ENCODE results near the gene ADGRB2.

ADGRB2 gene

DNA sequence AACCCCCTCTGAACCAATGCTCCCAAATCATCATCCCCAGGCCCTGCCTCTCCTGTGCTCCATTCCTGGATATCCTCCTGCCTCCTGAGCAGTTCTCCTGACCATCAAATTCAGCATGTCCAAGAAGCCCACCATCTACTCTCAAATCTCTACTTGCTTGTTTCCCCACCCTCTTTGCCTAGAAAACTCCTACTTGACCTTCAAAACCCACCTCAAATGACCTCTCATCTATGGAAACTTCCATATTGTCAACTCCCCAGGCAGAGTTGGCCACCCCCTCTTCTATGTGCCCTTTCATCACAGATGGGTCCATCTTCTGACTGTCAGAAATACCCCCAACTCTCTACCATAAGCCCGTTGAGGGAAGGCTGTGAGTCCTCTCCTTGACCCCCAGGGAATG, 16.8 kb downstream of the ADGRB2 start:
- no peak for DNase-seq (ENCODE audit: low spot score)

DNA sequence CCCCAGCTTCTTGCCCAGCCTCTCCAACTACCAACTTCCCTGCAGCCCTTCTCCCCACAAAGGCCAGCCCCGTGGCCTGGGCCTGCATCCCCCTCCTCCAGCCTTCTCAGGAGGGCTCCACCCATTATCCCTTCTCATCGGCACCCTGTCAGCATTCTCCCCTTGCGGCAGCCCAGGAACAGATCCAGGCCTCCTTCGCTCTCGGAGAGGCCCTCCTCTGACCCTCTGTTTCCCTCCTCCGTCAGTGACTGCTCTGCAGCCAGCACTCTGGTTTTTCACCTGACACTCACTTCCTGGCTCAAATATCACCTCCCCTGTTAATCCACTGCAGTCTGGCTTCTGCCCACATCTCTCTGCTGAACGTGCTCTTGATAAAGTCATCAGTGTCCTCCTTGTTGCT, 17.5 kb downstream of the ADGRB2 start:
- no peak for DNase-seq (ENCODE audit: low spot score)

DNA sequence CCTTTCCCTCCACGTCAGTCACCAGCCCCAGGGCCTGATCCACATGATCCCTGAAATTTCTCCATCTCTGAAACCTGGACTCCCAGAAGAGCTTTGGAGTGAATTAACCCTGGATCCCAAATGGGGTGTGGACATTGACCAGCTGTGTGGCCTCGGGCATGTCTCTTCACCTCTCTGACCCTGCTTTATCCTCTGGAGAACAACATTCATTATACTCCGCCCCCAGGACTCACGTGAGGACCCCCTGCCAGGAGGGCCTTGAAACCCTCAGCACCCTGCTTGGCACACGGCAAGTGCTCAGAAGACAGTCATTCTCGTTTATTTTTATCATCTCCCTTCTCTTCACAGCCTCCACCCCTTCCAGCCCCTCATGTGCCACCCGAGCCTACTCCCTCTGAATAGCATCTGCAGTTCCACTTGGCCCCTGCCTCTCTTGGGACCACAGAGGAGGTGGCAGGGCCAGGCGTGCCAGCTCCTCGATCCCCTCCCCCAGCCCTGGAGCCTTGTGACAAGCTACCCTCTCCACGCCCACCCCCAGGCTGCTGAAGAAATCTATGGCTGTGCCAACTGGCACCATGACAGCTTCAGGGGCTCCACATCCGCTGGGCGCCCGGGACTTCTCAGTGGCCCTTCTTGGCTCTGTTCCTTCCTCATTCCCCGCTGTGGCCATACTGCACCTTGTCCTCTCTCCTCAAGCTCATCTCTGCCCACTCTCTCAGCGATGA, 18.0 kb downstream of the ADGRB2 start:
- DNase-seq (ENCODE audit: low spot score): no peak

DNA sequence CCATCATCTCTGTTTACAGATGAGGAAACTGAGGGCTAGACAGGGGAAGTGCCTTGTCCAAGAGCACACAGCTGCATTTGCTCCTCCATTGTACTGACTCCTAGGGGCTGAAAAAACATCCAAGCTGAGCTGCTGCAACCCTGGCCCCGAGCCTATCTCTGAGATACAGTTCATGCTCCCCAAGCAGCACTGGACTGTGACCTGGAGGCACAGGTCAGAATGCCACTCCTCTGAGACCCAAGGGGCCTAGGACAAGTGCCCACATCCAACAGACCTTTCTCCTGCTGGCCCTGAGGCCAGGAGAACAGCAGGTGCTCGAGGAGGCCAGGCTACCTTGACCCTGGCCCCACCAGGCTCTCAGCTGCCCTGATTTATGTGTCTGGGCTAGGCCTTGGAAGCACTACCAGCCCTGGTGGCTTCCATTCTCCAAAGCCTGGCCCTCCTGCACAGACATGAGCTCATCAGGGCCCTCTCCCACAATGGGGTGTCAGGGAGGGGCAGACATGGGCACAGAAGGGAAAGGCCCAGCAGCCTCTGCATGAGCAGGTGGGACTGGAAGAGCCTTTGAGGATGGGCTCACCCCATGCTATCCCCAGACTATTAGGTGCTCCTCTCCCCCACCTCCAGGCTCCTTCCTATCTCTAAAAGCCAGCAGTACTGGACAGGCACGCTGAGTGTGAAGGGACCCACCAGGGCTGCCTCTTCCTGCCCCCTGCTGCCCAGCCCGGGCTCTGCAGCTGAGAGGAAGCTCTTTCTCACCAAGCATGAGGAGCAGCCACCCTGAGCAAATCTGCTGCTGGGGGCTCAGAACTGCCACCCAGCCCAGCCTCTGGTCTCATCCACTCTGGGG, 18.8 kb downstream of the ADGRB2 start:
- DNase-seq (ENCODE audit: low spot score): peak; percentile 74

DNA sequence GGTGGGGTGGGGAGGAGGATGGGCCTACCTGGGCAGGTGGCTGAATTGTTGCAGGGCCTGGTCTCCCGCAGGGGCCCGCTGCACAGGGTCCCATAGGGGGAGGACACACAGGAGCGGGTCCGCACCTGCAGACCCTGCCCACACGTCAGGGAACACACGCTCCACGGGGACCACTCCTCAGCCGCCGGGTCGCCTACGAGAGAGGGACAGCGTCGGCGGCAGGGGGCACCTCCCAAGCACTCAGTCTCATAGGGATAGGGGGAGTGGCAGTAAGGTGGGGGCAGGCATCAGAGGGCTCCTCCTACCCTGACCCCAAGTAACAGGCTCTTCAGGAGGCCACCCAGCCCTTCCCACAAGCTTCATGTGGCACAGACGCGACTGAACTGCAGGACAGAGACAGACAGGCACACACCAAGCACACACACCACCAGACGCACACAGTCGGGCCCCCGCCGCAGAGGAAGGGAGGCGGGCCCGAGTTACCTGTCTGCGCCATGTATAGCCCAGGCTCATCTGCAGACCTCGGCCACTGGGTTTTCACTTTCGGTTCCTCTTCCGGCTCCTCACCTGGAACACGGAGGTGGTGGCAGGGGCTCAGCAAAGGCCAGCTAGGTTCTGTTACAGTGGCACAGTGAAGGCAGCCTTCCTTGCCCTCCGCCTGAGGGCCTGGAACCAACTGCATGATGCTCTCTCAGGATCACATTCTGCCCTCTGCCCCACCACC, 19.8 kb downstream of the ADGRB2 start:
- no peak for DNase-seq (ENCODE audit: low spot score)

DNA sequence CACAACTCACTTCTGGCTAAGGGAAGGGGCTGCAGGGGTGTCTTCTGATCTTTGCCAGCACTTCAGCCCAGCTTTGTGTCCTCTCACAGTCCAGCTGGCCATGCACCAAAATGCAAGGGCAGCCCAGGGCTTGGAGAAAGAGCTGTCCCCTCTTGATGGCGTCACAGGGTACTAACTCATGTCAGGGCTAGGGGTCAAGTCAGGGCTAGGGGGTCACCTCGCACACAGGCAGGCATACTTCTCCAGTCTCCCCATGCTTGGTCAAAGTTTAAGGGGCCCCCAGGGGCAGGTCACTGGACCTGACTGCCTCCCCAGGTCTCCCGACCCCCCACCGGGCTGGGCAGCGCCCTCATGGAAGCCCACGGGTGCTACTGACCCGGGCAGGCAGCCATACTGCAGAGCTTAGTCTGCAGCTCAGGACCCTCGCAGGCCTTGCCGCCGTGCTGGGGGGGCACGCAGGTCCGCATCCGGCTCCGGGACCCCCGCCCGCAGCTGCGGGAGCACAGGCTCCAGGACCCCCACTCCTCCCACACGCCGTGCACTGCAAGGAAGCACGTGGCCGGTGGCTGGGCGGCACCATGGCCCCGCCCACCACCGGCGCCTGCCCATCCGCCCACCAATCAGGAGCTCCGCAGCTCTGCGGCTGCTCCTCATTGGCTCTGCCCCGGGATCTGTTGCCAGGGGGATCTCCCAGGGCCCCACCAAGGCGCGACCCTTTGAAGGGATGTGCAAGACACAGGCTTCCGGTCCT, 21.5 kb downstream of the ADGRB2 start:
- DNase-seq (ENCODE audit: low spot score): no peak

DNA sequence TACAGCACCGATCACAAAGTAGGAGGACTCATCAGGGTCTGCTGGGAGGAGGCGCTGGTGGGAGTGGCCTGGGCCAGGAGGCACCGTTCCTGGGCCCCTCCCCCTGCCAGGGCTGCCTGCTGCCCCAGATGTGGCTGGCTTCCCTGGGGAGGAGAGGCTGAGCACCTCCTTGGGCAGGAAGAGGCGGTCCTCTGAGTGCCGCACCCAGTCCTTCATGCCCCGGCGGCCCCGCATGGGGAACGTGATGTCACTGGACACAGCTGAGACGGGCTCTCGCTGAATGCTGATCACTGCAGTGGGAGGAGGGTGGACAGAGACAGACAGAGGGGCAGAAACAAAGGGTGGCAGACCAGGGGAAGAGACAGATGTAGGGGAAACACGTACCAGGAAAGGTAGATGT, 24.8 kb downstream of the ADGRB2 start:
- DNase-seq (ENCODE audit: low spot score): no peak

DNA sequence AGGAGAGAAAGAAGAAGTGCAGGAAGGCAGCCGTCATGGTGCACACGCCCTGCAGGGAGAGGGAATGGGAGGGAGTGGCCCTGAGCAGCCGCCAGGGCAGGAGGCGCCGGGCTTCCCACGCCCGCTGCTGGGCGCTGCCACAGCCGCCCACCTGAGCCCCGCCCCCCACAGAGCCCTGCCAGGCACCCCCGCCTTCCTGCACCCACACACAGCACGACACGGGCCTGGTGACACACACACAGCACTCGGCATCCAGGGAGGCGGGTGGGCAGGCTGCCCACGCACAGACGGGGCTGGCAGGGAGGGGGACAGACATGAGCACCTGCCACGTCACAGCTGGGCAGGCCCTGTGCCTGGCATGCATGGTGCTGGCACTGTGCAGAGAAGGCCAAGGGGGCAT, 27.5 kb downstream of the ADGRB2 start:
- no peak for DNase-seq (ENCODE audit: low spot score)

DNA sequence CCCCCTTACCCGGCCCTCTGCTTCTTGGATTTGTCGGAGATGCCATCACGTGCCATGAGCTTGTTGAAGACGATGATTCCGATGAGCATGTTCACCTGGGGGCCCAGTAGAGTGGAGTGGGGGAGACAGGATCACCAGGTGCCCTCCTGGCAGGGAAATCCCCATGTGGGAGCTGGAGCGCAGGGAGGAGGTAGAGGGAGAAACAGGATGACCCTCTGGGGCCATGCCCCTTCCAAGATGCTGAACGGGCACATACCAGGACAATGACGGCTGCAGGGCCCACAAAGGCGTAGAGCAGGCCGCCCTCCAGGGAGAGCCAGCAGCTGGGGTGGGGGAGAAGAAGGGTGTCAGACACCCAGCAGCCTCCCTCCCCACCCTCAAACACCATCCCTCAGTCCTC, 28.6 kb downstream of the ADGRB2 start:
- DNase-seq (ENCODE audit: low spot score): no peak

DNA sequence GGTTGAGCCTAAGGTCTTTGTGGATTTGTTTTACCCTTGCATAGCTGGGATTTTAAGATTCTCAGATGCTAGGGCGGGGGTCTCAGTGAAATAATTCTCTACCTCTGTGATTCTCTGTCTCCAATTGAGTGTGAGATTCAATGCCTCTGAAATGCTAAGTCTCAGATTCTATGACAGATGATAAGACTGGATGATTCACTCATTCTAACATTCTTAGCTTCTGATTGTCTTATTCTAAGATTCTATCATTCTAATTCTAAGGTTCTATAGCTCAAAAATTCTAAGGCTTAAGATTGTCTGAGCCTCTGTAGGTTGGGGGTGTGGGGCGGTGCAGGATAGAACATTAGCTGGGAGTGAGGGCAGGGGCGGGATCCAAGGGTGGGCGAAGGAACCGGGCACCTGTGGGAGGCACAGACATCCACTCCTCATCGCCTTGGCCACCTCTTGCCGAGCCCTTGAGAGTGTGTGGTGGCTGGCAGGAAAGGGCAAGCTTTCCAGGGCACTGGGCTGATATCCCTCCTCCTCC, 29.5 kb downstream of the ADGRB2 start:
- no peak for DNase-seq (ENCODE audit: low spot score)

DNA sequence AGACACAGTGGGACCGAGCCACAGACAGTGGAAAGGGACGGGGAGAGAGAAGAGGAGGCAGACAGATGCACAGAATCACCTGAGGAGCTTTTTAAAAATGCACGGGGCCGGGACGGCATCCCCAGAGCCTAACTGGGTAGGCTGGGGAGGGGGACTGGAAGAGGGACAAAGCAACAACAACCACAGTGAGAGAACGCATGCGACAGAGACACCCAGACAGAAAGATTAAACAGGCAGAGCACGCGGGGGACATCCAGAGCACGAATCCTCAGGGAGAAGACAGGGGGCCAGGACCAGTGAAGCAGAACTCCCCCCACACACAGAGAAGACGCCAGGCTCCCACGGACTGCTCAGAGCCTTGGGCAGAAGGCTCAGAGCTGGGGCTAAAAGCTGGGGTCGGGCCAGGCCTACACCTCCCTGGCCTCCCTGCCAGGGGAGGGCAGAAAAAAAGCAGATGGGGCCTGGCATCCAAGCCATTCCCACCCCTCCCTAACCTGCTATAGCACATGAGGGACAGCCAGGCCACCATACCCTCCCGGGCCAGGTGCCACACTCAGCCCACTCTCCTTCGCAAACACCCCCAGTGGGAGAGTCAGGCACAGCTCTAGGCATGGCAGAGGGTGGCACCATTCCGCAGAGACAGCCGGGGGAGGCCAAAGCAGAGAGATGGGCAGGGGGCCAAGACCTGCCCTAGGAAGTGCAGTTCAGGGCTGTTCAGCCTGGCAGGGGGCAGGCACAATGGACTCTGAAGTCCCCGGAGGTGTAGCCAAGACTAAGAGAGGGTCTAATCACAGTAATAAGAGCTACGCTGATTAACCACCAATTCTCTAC, 30.5 kb downstream of the ADGRB2 start:
- no peak for DNase-seq (ENCODE audit: low spot score)

DNA sequence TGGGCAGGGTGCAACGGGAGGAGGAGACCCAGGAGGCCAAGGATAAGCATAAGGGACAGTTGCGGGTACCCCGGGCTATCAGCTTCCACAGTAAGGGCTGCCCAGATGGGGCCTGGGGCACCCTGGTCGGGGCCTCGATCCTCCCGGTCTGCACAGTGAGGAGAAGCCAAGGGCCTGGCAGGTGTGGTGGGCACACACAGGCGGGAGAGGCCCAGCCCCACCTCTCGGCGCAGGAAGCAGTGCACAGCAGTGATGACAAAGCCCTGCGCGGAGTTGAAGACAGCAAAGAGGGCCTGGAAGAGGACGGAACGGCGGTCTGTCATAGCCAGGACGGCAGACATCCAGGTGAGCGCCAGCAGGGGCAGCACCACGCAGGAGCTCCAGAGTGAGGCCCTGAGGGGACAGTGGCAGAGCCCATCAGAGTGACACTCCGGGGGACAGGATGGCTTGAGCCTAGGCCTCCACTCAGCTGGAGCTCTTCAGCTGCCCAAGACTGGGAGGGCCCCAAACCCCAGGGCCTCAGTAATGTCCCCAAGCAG, 31.3 kb downstream of the ADGRB2 start:
- no peak for DNase-seq (ENCODE audit: low spot score)

DNA sequence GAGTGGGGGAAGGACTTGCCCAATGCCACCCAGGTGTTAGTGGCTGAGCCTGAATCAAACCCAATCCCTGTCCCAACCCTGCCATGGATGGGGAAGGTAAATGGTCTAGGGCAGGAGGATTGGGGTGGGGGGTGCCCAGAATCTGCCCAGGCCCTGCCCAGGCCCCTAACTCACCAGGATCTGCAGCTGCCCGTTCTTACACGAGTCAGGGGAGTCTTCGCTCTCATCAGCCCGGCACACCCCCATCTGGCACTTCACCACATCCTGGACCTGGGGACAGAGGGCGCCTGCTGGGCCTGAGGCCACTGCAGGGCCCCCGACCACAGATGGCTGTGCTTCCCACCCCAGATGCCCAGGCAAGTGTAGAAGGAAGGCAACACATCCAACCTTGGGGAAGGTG, 31.8 kb downstream of the ADGRB2 start:
- no peak for DNase-seq (ENCODE audit: low spot score)

DNA sequence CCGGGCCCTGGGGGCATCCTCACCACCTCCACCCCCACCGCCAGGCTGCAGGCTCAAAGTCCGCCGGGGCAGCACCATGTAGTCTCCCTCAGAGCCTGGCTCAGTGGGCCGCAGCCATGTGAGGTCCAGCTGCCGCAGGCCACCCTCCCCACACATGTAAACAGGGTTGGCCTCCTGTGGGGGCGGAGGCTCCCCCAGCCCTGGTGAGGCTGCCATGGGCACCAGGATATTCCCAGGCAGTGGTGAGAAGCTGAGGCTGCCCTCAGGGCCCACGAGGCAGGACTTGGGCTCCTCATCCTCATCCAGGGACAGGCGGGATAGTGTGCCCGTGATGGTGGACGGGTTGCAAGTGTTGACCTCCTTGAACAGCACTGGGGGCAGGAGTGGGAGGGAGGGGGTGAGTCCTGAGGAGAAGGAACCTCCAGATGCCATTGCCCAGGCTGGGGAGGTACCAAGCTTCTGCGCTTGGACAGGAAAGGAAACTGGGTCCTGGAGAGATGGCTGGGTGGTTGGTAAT, 33.0 kb downstream of the ADGRB2 start:
- no peak for DNase-seq (ENCODE audit: low spot score)

DNA sequence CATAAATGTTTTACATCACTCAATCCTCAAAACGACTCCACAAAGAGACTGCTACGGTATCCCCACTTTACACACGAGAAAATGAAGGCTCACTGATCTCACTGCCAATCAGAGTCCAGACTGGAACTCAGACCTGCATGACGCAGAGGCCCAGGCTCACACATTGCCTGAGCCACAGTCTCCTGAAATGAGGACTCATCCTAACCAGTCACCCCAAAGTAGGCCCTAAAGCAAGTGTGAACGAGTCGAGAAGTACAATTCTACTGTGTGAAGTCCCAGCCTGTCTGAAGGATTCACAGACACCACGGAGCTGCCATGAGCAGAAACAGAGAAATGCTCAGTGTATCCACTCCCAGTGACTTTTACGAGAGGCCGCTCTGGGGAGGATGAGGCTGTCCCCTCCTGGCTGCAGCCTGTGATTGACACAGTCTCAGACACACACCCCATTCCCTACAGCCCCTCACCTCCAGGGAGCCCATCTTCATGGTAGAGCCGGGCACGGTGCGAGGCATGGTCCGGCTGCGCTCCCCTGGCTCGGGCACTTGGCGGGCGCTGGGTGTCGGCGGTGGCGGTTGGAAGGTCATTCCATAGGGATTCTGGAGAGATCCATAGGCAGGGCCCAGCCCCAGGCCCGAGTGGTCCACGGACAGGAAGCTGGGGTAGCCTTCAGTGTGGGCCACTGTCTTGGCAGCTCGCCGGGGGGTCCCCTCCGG, 33.6 kb downstream of the ADGRB2 start:
- DNase-seq (ENCODE audit: low spot score): no peak

DNA sequence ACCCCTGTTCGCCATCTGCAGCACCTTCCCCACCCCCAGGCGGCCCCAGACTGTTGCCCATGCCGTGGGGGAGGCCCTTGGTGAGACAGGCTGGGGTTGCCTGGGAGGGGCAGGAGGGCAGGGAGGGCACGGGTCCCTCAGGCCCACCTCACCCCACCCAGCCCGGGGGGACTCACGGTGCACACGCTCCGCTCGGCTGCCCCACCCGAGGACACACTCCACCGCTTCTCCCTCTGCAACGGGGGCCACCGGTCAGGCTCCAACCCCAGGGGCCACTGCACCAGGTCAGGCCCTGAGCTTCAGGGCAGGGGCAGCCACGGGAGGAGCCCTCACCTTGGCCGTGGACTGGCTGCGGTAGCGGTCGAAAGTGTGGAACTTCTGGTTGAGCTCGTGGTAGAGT, 36.3 kb downstream of the ADGRB2 start:
- no peak for DNase-seq (ENCODE audit: low spot score)

DNA sequence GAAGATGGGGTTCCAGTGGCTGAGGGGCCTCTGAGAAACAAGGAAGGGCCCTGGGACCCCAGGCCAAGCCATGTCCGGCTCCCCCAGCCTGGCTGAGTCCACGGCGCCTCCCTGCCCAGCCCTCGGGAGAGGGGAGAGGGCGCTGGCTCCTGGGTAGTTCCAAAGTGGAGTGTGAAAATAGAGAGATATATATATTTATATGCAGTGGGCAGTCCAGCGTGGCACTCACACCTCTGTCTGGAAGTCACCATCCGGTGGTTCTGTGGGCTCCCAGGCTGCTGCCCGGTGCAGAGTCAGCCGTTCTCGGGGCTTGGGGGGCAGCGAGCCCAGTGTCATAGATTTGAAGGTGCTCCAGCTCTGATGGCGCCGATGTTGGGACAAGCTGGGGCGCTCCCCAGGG, 36.9 kb downstream of the ADGRB2 start:
- DNase-seq (ENCODE audit: low spot score): no peak

DNA sequence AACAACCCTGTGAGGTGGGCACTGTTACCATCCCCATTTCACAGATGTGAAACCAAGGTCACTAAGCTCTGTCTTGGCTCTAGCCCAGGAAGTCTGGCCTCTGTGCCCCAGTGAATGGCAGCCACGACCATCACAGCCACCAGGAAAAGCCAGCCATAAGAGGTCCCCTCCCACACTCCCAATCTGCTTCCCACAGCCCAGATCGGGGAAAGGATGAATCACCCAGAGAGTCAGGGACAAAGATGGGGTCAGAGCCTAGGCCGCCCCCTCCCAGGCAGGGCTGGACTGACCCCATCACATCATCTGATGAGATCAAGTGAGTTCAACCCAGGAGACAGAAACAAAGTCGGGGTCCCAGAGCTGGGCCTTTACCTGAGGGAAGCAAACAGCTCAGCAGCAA, 37.4 kb downstream of the ADGRB2 start:
- DNase-seq (ENCODE audit: low spot score): no peak

DNA sequence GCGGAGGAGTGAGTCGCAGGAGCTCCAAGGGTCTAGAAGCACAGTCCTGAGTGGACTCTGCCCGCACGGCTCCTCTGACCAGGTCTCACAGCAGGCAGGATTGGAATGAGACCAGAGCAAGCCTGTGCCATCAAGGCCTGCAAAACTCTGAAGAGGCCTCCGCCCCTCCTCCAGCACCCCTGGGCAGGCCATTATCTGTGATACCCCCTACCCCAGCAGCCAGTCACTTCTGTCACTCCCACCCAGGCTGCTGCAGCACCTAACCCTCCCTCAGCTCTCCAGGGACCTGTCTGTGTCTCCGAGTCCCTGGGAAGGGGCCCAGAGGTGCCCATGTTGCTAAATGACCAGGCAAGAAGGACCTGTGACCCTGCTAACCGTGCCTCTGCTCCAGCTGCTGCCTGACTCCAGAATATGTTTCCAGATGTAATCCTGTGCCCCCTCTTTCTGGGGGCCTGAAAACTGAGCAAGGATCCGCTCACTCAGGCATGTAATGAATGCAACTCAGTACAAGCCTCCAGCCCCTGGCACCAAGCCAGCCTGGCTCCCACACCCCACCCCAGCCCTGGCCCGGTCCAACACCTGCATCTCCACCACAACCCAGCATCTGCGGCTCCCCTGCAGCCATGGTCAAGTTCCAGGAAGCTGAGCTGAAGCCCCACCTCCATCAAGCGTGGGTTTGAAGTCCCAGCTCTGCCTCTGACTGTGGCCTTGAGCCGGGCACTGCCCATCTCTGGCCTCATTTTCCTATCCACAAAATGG, 38.2 kb downstream of the ADGRB2 start:
- no peak for DNase-seq (ENCODE audit: low spot score)

Data from COLO829 (cell line).